NCI-H2196 (cell line): ENCODE data around the gene SLC35G1.

Experiments
- DNase-seq: peaks from one replicate; lab custom pipeline; 2025; ENCODE audit not compliant: unreplicated experiment; lab: John Stamatoyannopoulos, UW

SLC35G1 gene

DNA sequence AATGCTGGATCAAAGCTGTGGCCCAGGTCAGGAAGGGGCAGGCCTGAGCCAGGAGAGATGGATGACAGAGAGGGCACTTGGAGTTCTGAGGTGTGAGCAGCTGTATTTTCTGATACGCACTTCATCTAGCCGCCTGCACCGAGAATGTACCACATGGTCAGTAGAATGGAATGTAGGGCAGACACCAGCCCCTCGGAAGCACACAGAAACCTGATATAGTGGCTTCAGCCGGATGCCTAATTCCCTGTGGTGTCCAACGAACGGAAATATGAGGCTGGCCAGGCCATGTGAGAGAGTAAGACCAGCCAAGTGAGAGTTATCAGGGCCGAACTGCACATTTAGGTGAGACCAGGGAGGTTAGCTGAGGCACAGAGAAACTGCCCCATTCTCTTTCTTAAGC, 53.3 kb downstream of the SLC35G1 start:
- DNase-seq, result no peak

DNA sequence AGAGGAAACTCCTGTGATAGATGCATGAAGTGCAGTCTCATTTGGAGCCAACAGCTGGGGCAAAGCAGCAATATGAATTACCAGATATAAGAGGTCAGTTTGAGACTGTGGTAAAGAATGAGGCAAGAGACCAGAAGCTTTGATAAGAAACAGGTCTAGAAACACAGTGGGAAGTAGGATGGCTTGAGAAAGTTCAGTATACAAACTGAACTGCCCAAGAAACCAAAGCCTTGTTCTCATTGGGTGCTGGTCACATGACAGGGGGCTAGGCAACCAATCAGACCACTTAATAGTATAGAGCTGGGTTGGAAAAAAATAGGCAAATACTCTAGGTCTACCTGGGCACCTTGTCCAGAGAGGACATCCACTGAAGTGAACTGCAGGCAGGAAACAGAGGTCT, 53.7 kb downstream of the SLC35G1 start:
- DNase-seq, result no peak

DNA sequence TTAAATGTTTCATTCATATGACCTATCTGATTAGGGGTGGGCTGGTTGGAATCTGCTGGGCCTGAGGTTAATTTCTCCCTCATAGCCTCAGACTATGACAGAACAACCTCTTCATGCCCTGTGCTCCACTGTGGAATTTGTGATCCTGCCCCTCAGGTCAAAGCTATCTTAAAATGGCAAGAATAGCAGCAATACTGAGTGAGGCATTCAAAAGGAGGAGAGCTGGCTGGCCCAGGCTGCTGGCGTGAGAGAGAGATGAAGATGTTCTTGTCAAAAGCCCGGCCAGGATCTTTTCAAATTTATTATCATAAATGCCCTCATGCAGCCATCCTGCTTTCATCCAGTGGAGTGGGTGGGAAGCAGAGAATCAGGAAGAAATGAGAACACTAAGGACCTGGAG, 58.1 kb downstream of the SLC35G1 start:
- DNase-seq, result no peak
